ENCODE data around the gene RNF150.

RNF150 gene

GRCh38 chr4:141121768-141122454, 11.4 kb downstream of the RNF150 start:
- no peak for TF ChIP-seq CTCF (IDR thresholded peaks at IDR 0.05; ENCODE audit: control extremely low read depth, extremely low read depth, low read depth, missing control alignments)
- ChIA-PET POLR2A (no interaction called here), CTCF (no interaction called here)
- DNase-seq (ENCODE audit: extremely low spot score) = no peak

GRCh38 chr4:141121101-141121500, 12.2 kb downstream of the RNF150 start:
- ChIA-PET CTCF (no interaction called here), POLR2A (no interaction called here)
- no peak for DNase-seq (ENCODE audit: extremely low spot score)
- TF ChIP-seq CTCF (IDR thresholded peaks at IDR 0.05; ENCODE audit: control extremely low read depth, extremely low read depth, low read depth, missing control alignments) = no peak

DNA sequence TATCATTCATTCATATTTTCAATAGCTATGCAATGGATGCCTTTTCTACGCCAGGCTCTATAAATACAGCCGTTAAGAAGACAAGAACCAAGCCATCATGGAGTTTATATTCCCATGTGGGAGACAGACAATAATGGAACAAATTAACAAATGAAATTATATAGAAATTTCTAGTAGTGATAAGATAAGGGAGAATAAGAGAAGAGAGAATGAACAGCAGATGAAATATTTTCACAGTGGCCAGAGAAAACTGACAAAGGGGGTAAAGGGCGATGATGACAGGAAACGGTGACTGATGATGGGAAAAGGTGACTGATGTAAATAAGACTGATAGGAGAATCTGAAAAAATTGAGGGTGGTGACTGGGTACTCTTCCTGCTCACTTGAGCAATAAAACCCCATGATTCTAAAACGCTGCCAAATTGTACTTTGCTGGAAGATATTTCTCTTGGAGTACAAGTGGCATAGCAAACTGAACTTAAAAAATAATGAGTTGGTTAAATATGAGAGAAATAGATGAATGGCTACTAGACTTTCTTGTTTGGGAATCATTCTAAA, 13.2 kb downstream of the RNF150 start:
- TF ChIP-seq CTCF (IDR thresholded peaks at IDR 0.05; ENCODE audit: control extremely low read depth, extremely low read depth, low read depth, missing control alignments) = no peak
- ChIA-PET CTCF (no interaction called here), POLR2A (no interaction called here)
- no peak for DNase-seq (ENCODE audit: extremely low spot score)

- ChIA-PET CTCF (interaction anchor here (0.9 kb wide), 1 partner anchor 18 kb away, joined by 3 read pairs; no protein-coding TSS in a partner anchor), POLR2A (no interaction called here)
- no peak for DNase-seq (ENCODE audit: extremely low spot score)
- no peak for TF ChIP-seq CTCF (IDR thresholded peaks at IDR 0.05; ENCODE audit: control extremely low read depth, extremely low read depth, low read depth, missing control alignments)
Measured at GRCh38 chr4:141119071-141119470, 14.2 kb downstream of the RNF150 start.

GRCh38 chr4:141118381-141118780, 14.9 kb downstream of the RNF150 start:
- ChIA-PET POLR2A (no interaction called here), CTCF (no interaction called here)
- DNase-seq (ENCODE audit: extremely low spot score) = no peak
- no peak for TF ChIP-seq CTCF (IDR thresholded peaks at IDR 0.05; ENCODE audit: control extremely low read depth, extremely low read depth, low read depth, missing control alignments)

- DNase-seq (ENCODE audit: extremely low spot score) = no peak
- TF ChIP-seq CTCF (IDR thresholded peaks at IDR 0.05; ENCODE audit: control extremely low read depth, extremely low read depth, low read depth, missing control alignments) = no peak
- ChIA-PET POLR2A (no interaction called here), CTCF (no interaction called here)
Measured at GRCh38 chr4:141117935-141118334, 15.3 kb downstream of the RNF150 start.

Data from GM10248 (cell line).